ENCODE measurements around the gene DGKI.

Gene DGKI

DNA sequence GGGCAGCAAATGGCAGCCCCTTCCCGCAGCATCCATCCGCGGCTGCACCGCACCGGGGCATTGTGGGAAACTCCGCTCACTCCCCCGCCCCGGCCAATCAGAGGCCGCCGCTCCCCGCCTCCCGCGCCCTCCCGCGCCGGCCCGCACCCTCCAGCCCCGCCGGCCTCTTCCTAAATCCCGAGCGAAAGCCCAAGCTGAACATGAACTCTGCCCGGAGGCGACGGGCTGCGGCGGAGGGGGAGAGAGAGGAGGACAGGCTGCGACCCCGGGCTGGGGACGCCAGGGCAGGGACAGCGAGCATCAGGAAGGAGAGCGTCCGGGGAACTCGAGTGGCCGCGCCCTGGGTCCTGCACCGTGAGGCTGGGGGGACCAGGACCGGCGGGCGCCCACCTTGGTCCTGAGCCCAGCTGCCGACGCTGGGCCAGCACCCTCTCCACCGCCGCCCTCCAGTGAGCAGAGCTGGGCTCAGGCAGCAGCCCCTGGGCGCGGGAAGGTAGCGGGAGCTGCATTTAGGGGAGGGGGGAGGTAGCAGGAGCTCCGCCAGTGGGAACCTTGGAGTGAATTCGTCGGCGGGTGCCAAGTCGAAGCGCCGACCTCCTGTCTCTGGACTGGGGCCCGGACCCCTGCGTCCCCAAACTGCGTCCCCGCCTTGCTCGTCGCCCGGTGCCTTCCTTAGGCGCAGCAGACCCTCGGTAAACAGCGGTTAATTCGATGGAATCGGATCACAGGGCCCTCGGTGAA, at the start of gene DGKI:
DGKI (minus strand) TSS at position 148 of the 741 bp plus-strand sequence.
- DNase-seq: no peak

DNA sequence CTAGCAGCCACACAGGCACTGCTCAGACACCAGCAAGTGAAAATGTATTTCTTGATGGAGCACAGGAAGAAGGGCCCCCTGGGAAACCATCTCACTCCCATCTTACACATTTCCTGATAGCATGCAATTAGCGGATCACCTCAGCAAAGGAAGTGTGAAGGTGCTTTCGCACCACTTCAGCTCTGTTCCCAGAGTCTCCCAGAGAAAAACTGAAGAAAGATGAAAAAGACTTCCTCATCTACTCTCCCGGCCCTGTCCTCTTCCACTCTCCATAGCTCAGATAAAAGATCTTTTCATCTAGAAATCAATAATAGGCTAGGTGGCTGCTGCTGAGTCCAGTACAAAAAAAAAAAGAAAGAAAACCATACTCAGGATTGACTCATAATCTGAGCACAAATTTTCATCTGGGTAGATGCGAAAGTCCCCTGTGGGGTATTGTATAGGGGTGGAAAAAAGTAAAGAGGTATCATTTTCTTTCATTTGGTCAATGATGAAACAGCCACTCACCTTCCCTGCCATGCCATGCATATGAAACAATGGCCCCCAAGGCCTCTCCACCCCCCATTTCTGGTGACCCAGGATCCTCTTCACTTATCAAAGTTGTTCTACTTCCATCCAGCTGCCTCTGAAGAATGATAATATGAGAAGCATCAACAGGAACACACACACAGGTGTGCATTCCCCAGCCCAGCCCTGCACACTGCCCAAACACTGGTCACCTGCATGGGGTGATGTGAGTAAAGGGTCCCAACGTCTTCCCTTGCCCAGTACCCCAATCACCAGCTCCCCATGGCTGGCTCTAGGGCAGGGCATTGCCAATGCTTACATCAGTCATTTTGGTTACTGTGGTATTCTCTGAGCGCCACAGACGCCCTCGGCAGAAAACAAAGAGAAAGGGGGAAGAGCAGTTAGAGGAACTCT, 48.8 kb upstream of the DGKI start:
- no peak for DNase-seq

DNA sequence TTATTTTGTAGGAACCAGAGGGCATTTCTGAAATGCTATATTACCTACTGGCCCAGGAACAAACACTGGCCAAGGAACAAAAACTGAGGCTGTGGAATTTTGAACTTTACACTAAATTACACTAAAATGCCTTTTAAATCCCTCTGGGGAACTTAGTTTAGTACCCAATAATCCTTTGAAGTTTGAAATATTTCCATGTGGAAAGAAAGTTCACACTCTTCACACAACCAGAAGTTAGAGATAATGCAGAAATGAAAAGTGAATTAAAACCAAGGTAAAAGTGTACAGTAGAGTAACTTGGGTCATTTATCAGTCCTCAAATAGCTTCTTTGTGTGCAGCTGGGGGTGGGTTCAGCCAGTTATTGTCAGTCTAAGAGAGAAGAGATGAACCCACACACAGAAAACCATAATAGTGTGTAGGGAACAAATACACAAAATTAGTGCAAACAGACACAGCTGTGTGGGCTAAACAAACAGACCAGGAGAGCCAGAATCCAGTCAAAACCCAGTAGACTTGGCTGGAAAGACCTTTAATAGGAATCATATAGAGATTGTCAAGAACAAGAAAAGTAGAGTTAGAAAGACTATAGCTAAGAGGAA, 46.5 kb upstream of the DGKI start:
- DNase-seq: no peak

DNA sequence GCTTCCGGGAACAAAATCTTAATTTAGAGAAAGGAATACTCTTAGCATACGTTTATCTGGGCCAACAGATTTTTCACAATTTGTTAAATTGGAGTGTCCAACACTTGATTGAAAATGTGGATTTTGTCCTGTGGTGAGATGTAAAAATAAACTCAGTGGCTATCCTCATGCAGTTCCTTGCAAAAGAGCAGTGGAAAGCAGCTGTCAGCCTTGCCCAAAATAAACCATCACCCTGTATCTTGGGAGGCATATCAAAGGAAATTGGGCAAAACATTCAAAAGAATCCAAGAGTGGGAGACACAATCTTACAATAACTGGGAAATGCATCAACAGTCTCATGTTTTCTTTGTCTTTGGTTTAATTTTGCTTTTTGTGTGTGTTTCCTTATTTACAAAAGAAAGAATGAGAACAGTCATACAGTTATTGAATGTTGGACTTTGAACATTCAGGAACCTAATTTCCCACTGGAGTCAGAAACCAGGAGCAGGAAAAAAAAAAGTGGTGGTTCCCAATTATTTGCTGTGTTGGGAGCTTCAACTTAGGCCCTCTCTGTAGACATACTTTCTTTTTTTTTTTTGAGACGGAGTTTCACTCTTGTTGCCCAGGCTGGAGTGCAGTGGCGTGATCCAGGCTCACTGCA, 44.4 kb upstream of the DGKI start:
- no peak for DNase-seq

DNA sequence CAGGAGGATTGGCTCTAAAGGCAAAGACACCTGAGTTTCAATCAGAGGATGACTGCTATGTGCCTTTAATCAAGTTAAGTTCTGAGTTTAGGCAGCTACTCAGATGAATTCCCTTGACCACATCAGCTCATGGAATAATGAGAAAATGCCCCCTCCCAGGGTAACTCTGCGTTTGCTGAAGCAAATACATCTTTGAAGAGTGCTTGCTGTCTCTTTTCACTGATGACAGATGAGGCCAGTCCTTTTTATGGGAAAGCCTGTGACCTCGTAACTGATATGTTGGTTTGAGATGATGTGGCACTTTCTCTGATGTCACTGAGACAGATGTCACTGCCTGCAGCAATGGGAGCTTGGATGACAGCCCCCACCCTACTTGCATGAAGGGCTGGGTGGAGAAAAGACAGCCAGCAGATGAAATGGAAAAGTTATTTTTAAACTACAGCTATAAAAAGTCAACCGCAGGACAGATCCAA, 43.7 kb upstream of the DGKI start:
- no peak for DNase-seq

DNA sequence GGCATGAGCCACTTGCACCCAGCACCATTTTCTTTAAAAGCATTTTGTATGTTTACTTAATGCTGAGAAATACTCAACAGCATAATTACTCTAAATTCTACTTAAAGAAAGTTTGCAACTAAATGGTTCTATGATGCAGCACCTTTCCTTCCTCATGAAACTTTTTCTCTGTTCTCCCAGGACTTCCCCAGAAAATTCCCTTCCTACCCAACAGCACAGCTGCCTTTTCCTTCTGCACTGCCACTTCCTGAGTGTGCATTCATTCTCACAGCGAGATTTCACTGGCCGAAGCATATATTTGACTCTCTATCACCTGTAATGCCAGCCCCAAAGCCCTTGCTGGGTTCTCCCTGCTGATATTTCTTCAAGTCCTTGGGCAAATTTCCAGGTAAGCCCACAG, 41.5 kb upstream of the DGKI start:
- no peak for DNase-seq

DNA sequence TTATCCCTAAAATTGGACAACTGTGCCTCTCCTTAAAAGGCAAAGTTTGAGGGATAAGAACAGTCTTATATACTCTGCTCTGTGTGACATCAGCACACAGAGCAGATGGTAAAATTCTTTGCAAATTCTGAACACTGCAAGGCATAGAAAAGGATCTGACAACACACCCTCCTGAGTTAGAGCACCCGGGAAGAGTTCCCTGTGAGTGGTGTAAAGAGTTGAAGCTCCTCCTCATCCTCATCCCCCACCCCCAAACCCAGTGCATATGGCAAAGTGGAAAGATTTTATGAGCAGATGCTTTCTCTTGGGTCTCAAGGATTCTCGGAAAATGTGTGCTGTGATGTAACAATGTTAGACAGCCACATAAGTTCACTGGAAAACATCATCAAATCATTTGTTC, 40.0 kb upstream of the DGKI start:
- no peak for DNase-seq

DNA sequence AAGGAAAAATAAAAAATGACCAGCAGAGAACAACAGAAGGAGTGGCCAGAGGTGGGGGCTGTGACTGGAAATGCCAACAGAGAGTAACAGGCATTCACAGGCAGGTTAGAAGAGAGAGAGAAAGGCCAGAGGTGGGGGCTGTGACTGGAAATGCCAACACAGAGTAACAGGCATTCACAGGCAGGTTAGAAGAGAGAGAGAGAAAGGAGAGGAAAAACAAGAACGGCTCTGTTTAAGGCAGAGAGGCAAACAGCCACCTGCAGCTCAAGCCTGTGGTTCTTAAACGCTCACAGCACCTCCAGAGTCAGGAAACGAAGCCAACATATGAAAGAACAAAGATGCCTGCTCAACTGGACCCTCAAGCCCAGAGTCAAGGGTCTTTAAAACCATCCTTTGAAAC, 39.5 kb upstream of the DGKI start:
- no peak for DNase-seq

DNA sequence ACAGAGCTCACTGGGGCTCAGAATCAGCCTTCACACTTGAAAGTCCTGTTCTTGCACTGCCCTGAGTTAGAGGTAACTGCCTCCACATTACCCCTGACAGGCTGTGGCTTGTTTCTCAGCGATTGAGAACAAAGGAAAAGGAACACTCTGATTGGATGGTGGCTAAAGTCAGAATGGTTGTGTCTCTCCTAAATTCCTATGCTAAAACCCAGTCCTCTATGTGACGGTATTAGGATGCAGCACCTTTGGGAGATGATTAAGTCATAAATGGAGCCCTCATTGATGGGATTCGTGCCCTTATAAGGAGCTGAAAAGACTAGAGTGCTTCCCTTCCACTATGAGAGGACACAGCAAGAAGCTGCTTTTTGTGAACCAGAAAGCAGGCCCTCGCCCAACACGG, 38.9 kb upstream of the DGKI start:
- DNase-seq: no peak

DNA sequence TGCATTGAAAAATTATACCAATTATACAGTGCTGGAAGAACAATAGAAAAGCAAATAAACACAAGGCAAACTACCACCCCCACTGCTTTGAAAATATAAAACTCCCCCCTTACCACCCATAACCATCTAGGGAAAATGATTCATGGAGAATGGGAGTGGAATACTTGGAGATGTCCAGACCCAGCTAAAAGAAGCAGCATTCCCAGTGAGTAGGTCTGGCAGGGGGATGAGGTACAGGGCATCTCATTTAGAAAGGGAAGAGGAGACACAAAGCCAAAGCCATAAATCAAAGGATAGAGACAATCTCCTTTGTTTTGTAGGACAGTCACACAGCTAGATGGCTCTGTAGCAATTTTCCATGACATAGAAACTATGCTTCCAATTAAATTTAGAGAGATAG, 36.0 kb upstream of the DGKI start:
- DNase-seq: no peak

DNA sequence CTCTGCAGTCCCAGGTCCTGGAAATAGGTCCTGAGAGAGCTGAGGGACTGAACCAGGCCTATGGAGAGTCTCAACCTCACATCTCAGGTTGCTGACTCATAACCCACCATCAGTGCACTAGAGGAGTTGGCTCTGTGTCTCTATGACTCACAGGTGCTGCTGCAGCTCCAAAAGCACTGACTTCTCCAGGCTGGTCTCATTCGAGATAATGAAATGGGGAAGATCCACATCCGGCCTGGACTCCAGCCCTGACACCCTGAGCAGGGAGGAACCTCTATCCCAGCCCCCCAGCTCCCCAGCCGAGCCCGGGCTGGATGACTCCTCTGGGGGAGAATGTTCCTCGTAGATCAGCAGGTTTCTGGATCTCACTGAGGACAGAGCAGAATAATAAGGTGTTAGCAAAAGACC, 35.5 kb upstream of the DGKI start:
- DNase-seq: no peak

DNA sequence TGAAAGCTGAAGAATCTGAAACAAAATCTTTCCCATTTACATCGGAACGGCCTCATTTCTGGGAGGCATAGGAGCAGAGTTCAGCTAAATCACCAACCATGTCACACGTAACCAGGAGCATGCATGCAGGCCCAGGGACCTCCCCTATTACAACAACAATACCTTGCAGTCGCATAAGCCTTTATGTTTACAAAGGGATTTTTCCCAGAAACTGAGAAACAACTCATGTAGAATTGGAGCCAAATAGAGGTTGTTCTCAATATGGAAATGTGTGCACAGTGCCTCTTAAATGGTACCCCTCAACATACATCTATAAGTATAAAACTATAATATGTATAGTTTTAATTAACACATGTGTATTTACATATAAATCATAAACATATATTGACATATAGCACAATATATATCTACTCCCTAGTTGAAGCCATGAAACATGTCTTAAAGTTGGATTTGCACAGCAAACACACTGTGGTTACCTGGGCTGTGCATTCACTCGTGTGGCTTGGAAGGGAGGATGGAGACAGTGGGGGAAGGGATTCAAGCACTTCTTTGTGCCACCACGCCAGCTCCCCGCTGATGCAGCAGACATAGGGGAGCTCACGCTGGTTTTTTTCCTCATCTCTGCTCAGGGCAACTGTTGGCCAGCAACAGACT, 35.0 kb upstream of the DGKI start:
- no peak for DNase-seq

DNA sequence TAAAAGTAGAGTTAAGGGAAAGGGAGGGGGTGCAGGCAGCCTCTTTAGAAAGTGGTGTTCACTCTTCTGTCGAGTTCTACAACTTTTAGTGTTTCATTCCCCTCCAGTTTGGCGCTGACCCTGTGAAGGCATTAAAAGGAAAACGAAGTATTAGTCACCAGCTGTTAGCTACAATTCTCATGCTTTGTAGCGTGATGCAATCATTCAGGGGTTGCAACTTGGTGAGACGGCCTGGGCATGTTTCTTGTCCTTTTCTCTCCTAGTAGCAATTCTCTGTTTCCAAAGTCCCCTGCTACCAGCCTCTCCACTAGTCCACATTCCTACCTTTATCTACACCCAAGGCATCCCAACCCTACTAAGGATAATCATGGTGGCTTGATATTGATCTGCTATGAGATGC, 33.7 kb upstream of the DGKI start:
- no peak for DNase-seq

DNA sequence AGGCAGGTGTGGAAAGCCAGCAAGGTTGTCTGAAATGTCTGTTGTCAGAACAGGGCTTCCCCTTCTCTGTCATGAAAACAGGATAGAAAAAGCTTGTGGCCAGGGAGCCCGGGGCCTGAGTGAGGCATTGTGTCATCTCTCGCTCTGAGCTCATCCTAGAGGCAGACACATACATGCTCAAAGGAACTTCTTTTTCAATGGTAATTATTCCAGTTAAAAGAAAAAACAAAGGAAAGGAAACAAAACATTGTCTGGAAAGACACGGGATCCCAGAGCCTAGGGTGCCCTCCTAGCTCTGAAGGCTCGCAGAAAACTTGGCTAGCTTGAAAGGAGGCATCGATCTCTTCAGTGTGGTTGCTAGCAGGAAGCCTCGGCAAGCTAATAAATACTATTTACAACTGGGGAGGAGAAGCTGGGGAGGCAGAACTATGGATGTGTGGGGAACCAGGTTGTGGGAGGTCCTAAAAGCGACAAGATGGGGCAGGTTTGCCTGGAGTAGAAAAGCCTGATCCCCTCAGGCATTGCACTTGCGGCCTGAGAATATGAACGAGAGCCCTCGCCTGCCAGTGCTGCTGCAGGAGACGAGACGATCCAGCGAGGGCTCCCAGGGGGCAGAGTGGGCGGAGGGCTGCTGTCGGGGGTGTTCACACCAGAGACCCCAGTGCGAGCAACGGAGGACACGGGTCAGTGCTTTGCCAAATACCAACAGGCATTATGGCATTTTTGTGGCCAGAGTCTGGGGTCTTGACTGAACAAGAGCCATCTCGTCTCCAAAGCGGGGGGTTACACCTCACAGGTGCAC, 32.8 kb upstream of the DGKI start:
- DNase-seq: no peak

DNA sequence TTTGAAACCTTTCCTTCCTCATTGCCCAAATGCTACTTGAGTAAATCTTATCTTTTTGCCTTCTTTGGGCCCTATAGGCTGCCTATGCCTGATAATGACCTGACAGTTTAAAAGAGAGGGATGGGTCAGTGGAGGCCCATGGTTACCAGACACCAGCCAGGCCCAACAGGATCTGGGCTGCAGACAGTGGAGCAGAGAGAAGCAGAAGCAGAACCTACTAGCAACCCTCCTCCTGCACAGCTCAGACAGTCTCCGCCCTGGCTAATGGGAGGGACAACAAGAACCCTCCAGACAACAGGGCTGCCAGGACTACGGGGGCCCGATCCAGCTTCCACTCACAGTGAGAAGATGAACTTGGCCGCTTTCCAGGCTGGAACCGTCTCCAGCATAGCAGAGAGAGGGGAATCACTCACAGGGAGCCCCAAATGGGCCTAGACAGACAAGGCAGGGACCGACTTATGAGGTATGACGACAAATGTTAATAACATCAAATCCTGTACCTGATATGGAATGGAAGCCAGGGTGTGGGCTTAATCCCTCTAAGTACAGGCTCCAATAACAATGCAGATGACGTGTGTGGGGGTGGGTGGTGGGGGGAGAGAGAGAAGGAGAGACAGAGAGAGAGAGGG, 31.7 kb upstream of the DGKI start:
- no peak for DNase-seq

DNA sequence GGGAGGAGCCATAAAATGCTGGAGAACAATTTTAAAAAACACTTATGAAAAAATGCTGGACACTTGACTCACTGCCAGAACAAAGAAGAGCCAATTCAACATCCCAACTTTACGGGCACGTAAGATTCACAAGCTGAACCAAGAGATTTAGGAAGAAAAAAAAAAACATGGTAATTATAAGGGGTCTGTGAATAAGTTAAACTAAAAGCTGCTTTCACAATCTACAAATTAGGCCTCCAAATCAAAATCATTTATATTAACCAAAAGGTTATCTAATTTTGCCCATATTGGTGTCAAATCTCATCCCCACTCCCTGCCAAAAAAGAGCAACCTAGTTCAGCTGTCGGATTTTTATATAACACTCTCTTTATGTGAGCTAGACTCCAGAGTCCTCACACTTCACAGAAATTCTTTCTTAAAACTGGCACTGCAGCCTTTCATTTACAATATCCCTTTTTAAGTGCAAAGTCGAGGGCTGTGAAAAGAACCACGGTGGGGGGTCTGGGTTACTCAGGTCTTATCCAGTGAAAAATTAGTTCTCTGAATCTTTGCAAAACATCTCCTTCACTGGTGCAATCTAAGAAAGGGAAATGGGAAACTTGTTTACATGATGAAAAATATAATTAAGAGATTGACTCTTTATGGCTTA, 30.4 kb upstream of the DGKI start:
- DNase-seq: no peak

DNA sequence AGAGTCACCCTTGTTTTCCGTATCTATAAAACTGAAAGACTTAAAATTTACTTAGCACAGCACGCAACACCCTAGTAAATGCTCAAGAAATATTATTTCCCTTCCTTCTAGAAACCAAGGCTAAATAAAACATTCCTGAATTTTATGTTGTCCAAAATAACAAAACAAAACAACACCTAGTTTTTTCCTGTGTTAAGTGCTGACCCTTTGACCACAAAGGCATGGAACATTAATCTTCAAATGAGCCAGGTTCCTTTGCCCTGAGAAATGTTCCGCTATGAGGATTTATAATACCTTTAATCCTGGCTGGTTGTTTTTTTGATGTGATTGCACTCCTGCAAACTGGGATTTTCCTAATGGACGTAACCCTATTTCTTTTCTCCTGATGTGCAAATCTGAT, 29.0 kb upstream of the DGKI start:
- no peak for DNase-seq

DNA sequence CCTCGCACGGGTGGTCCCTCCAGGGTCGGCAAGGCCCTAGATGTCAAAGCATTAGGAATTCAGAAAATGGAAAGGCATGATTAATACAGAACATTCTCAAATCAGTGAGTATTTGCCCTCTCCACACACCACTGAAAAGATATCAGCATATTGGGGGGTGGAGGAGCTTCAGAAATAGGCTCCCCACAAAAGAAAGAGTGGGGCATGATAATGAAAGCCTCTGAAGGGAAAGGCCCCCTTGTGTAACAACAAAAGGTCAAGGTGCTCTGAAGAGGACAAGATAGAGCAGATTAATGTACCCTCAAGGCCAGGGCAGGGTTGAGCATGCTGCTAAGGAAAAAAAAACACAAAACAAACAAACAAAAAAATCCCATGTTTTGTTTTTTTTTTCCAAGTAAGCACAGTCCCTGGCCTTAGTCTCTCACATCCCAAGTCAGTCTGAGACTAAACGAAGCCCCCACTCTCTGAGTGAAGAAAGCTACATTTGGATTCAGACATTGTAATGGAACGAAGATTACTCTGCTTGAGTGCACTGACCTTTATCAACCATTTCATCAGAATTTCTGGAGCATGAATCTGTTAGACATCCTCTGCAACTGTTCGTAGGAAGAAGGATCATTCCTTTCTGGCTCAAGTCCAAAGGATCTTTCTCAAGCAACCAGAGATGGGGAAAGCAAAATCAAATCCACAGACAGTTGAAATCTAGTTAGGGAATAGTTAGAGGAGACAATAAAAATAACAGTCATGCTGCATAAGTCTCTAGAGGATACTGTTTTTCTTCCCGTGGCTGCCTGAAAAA, 27.4 kb upstream of the DGKI start:
- no peak for DNase-seq

DNA sequence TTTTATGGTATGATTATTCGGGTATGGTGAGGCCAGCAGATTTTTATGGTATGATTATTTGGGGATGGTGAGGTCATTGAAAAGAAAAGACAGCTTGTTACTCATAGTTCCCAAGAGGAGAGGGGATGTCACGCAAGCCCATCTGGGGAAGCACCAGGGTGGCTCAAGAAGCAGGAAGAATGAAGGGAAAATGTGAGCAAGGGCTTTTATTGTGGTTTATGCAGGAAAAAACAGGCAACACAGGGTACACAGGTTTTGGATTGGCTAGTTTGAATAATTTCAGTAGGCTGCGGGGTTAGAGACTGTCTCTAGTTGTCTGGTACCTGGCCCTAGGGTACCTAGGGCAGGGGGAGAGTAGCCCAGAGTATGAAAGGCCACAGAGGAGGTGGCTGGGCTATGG, 26.8 kb upstream of the DGKI start:
- no peak for DNase-seq

Data from CD4-positive, alpha-beta T cell treated with Interferon gamma for 1 hour (primary cell).